SHP77 (cell line): ENCODE data around the gene ADAMTS19.

ENCODE experiments used
- DNase-seq, 2 experiments: peaks; one replicate each; lab custom pipeline; 2025; lab: John Stamatoyannopoulos, UW

ADAMTS19 gene

GRCh38 chr5:129465776-129466344, 5.8 kb downstream of the ADAMTS19 start:
- no peak for DNase-seq

- no peak for DNase-seq
Observed at GRCh38 chr5:129474544-129474943, 14.4 kb downstream of the ADAMTS19 start.

- no peak for DNase-seq
Observed at GRCh38 chr5:129476751-129477150, 16.7 kb downstream of the ADAMTS19 start.

GRCh38 chr5:129477532-129477931, 17.4 kb downstream of the ADAMTS19 start:
- no peak for DNase-seq

- no peak for DNase-seq
Observed at GRCh38 chr5:129481161-129481560, 21.1 kb downstream of the ADAMTS19 start.

- DNase-seq = no peak
Observed at GRCh38 chr5:129496421-129496820, 36.3 kb downstream of the ADAMTS19 start.

- no peak for DNase-seq
Observed at GRCh38 chr5:129496864-129497595, 36.9 kb downstream of the ADAMTS19 start.

GRCh38 chr5:129499208-129499852, 39.2 kb downstream of the ADAMTS19 start:
- no peak for DNase-seq

GRCh38 chr5:129500101-129500500, 40.0 kb downstream of the ADAMTS19 start:
- DNase-seq = no peak

- no peak for DNase-seq
Observed at GRCh38 chr5:129506086-129506485, 46.0 kb downstream of the ADAMTS19 start.

- DNase-seq = no peak
Observed at GRCh38 chr5:129506950-129507349, 46.9 kb downstream of the ADAMTS19 start.

GRCh38 chr5:129507527-129507926, 47.4 kb downstream of the ADAMTS19 start:
- DNase-seq = no peak

- DNase-seq = no peak
Observed at GRCh38 chr5:129508606-129509005, 48.5 kb downstream of the ADAMTS19 start.

GRCh38 chr5:129509363-129509975, 49.4 kb downstream of the ADAMTS19 start:
- DNase-seq = no peak

- no peak for DNase-seq
Observed at GRCh38 chr5:129511291-129511690, 51.2 kb downstream of the ADAMTS19 start.

GRCh38 chr5:129541051-129541450, 81.0 kb downstream of the ADAMTS19 start:
- DNase-seq = no peak

- peak in 1 of 2 experiments; percentile 4 for DNase-seq
Observed at GRCh38 chr5:129541648-129542251, 81.7 kb downstream of the ADAMTS19 start.

GRCh38 chr5:129547137-129547536, 87.0 kb downstream of the ADAMTS19 start:
- DNase-seq = no peak

- DNase-seq = no peak
Observed at GRCh38 chr5:129554134-129554904, 94.2 kb downstream of the ADAMTS19 start.

- DNase-seq = no peak
Observed at GRCh38 chr5:129563585-129563984, 103.5 kb downstream of the ADAMTS19 start.

- DNase-seq = no peak
Observed at GRCh38 chr5:129569295-129569694, 109.2 kb downstream of the ADAMTS19 start.

GRCh38 chr5:129572060-129572459, 112.0 kb downstream of the ADAMTS19 start:
- DNase-seq = no peak
